Panc1 (cell line): Measurements from ENCODE around the gene KIFC3.

Source experiments
- TCF7L2 ChIP-seq: IDR thresholded peaks from 2 replicates; pipeline ENCODE4 v1.6.1; 2011; ENCODE audit warnings: mild to moderate bottlenecking, low read depth, low read length, inconsistent platforms
- TF ChIP-seq, protein P1 (sequence below): fragments of 450-650 bp; IDR thresholded peaks from 2 replicates; pipeline ENCODE4 v1.5.1; 2017; ENCODE audit warnings: mild to moderate bottlenecking

DNA sequence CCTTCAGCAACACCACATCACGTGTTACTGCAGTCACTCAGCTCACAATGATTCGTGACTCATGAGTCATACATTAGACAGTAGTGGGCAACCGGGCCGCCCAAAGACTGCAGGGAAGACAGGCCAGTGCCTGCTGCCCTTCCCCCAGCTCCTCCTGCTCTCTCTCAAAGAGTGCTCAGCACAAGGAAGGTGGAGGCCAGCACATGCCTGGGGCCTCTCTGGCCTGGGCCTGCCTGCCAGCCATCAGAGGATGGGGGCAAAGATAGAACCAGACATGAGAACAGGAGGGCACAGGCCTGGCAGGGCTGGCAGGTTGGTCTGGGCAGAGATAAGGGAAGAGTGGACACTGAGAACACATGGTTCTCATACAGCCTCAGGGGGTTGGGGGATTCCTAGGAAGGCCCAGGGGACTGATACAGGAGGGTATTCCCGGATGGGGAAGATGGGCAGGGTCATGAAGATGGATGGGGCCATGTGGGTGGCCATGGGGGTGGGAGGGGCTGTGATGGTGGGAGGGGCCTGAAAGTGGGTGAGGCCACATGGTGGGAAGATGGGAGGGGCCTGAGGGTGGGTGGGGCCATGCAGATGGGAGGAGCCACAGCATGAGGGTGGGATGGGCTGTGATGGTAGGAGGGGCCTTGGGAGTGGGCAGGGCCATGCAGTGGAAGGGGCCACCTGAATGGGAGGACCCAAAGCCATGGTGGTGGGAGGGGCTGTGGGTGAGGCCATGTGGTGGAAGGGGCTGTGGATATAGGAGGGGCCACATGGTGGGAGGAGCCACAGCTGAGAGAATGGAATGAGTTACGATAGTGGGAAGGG lies 37.7 kb downstream of the KIFC3 start:
- TF ChIP-seq, protein P1, sequence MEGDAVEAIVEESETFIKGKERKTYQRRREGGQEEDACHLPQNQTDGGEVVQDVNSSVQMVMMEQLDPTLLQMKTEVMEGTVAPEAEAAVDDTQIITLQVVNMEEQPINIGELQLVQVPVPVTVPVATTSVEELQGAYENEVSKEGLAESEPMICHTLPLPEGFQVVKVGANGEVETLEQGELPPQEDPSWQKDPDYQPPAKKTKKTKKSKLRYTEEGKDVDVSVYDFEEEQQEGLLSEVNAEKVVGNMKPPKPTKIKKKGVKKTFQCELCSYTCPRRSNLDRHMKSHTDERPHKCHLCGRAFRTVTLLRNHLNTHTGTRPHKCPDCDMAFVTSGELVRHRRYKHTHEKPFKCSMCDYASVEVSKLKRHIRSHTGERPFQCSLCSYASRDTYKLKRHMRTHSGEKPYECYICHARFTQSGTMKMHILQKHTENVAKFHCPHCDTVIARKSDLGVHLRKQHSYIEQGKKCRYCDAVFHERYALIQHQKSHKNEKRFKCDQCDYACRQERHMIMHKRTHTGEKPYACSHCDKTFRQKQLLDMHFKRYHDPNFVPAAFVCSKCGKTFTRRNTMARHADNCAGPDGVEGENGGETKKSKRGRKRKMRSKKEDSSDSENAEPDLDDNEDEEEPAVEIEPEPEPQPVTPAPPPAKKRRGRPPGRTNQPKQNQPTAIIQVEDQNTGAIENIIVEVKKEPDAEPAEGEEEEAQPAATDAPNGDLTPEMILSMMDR = no peak
- TF ChIP-seq TCF7L2 = no peak
